ENCODE measurements around the gene ATP6V1B1.
"Not testable (repeated sequence)": the region's sequence is repeated elsewhere in the genome, so short reads cannot be mapped to it uniquely, and the experiment has no call there.

The ATP6V1B1 gene

DNA sequence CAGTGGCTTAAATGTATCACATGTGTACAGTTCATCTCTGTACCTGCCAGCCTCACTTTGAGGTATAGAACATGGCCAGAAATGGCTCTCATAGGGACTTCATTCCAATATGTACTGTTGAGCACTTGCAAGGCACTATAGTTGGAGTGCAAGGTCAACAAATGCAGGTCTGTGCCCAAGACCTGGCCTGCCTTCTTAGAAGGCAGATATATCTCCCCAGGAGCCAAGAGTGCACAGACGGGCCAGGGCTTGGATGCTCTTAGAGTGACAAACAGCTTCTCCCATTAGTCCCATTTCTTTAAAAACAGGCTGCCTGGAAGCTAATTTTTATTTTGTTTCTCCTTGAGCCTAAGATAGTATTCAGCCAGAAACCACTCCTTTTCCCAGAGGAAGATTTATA is 51.7 kb downstream of the ATP6V1B1 start:
- DNase-seq (ENCODE audit: low read depth in 1 of 2, low spot score in 1 of 2), result no peak

GRCh38 chr2:70988151-70988550 is 52.5 kb downstream of the ATP6V1B1 start:
- no peak for DNase-seq (ENCODE audit: low read depth in 1 of 2, low spot score in 1 of 2)

DNA sequence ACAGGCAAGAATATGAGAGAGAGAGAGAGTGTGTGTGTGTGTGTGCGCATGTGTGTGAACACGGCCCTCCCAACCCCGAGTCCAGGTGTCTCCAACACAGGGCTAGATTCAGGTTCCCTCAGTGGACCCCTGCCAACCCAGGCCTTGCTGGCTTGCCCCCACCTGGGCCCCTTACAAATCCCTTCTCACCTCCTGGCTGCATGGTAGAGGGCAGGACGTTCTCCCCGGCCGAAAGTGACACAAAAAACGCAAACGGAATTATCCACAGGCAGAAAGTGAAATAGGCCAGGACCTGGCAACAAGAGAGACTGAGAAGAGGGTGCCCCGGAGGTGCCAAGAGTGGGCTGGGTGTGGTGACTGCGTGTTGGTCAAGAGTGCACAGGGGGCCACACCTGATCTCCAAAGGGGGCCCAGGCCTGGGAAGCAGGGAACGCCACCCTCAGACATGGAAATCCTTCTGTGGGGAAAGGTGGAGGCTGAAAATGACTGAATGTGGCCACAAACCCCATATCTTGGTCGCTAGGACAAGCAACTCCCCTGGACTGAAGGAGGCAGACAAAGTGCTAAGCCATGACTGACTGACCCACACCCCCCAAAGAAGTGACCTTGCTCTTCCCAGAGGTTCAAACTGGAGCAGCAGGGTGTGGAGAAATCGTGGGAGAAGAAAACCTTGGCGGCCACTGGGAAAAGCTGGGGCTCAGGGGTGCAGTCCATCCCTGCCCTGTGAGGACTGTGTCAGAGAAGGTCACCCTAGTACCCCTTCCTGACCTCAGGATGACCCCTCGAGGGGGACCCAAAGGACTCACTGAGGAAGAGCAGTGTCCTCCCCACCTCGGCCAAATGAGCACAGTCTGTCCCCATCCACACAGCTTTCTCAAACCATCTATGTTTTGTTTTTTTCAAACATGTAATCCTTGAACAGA is 53.3 kb downstream of the ATP6V1B1 start:
- DNase-seq (ENCODE audit: low read depth in 1 of 2, low spot score in 1 of 2), result no peak

DNA sequence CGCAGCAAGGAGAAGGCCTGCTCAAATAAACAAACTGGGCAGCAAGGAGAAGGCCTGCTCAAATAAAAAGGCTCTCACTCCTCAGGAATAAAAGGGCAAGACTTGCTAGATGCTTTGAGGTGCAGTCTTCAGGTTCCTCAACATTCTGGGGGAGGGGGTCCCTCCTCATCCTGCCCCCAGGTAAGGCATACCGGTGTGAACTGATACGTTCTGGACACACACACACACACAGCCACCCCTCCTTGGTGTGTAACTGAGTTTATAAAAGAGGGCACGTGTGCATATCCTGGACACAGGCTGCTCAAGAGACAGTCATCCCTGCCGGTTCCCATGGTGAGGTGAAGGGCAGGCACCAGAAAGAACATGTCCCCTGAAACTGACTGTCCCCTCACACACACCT is 54.5 kb downstream of the ATP6V1B1 start:
- DNase-seq (ENCODE audit: low read depth in 1 of 2, low spot score in 1 of 2), result no peak

DNA sequence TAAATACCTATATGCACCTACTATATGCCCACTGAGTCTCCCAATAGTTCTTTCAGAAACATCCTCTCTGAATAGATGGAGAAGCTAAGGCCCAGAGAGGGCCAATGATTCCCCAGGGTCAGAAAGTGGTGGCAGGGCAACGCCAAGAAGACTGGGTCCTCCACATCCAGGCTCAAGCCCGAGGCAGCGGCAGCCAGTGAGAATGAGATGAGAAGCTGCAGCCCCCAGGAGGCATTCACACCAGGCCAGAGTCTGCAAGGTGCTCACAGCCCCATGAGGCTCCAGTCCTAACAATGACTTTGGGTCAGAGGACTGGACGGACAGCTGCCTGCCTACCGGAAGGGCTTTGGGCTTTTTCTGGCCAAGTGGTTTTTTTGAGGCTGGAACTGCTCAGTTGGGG is 55.4 kb downstream of the ATP6V1B1 start:
- DNase-seq (ENCODE audit: low read depth in 1 of 2, low spot score in 1 of 2), result no peak

DNA sequence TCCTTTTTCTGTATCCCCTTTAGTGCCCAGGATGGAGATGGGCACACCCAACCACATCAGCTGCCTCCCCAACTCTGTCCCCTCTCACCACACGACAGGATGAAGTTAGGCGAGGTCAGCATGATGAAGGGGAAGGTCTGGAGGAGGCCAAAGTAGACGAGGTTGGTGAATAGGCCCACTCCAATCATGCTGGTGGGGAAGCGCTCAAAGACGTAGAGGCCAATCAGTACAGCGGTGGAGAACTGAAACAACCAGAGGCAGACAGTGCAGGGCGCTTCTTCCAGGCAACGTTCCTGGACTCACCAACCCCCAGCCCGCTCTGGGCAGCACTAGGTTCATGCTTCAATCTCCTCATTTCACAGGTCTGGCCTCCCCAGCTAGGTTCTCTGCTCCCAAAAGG is 56.0 kb downstream of the ATP6V1B1 start:
- no peak for DNase-seq (ENCODE audit: low read depth in 1 of 2, low spot score in 1 of 2)

- no peak for DNase-seq (ENCODE audit: low read depth in 1 of 2, low spot score in 1 of 2)
Measured at GRCh38 chr2:70992945-70993853, 57.5 kb downstream of the ATP6V1B1 start.

GRCh38 chr2:70994009-70994698 is 58.5 kb downstream of the ATP6V1B1 start:
- no peak for DNase-seq (ENCODE audit: low read depth in 1 of 2, low spot score in 1 of 2)

- DNase-seq (ENCODE audit: low read depth in 1 of 2, low spot score in 1 of 2), result peak; percentile 85 to 88
Measured at GRCh38 chr2:70994699-70995425, 59.2 kb downstream of the ATP6V1B1 start, which contains the start of gene TEX261. TSS of gene TEX261 (minus strand) at chr2:70994873. CDS start at chr2:70994757, 116 bp downstream.

DNA sequence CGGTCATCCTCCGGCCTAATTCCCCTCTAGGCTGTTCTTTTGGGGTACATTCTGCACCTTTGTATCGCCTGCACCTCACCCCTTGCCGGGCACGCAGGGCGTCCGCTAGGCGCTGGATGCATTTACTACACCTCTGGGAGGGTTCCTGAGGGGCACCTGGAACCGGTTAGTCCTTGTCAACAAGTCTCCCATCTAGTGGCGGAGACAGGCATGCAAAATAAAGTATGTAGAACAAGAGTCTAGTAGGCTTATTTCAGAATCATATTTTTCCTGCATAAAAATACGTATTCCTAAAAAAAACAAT is 59.7 kb downstream of the ATP6V1B1 start:
- DNase-seq (ENCODE audit: low read depth in 1 of 2, low spot score in 1 of 2), result no peak

DNA sequence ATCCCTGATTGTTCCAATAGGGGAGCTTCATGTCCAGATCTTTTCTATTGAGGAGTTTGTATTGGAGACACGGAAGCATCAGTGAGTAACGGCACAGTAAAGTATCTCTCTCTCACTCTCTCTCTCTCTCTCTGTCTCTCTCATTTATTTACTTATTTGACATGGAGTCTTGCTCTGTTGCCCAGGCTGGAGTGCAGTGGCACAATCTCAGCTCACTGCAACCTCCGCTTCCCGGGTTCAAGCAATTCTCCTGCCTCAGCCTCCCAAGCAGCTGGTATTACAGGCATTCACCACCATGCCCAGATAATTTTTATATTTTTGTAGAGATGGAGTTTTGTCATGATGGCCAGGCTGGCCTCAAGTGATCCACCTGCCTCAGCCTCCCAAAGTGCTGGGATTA is 63.2 kb downstream of the ATP6V1B1 start:
- DNase-seq (ENCODE audit: low read depth in 1 of 2, low spot score in 1 of 2), result not testable (repeated sequence)

- DNase-seq (ENCODE audit: low read depth in 1 of 2, low spot score in 1 of 2), result no peak
Measured at GRCh38 chr2:70999362-70999761, 63.7 kb downstream of the ATP6V1B1 start.

GRCh38 chr2:70999931-71000330 is 64.2 kb downstream of the ATP6V1B1 start:
- not testable (repeated sequence) for DNase-seq (ENCODE audit: low read depth in 1 of 2, low spot score in 1 of 2)

GRCh38 chr2:71000780-71001591 is 65.3 kb downstream of the ATP6V1B1 start:
- DNase-seq (ENCODE audit: low read depth in 1 of 2, low spot score in 1 of 2), result peak; percentile 64 to 66

GRCh38 chr2:71001592-71001927 is 65.9 kb downstream of the ATP6V1B1 start:
- DNase-seq (ENCODE audit: low read depth in 1 of 2, low spot score in 1 of 2), result no peak

GRCh38 chr2:71001981-71002570 is 66.4 kb downstream of the ATP6V1B1 start:
- no peak for DNase-seq (ENCODE audit: low read depth in 1 of 2, low spot score in 1 of 2)

DNA sequence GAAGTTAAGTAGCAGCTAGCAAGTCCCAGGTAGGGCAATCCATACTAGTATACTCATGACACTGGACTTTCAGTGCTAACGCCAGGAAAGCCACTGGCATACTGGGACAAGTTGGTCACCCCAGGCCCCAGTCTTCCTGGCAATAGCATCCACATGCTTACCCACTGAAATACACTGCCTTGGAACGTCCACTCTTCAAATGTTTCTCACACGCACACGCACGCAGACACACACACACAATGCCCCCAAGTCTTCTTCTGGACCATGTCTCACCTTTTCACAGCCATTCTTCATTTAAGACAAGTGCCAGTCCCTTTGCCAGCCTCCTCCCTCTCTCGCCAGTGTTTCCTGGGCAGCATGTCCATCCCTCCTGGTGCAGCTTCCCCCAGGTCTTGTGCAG is 67.7 kb downstream of the ATP6V1B1 start:
- no peak for DNase-seq (ENCODE audit: low read depth in 1 of 2, low spot score in 1 of 2)

DNA sequence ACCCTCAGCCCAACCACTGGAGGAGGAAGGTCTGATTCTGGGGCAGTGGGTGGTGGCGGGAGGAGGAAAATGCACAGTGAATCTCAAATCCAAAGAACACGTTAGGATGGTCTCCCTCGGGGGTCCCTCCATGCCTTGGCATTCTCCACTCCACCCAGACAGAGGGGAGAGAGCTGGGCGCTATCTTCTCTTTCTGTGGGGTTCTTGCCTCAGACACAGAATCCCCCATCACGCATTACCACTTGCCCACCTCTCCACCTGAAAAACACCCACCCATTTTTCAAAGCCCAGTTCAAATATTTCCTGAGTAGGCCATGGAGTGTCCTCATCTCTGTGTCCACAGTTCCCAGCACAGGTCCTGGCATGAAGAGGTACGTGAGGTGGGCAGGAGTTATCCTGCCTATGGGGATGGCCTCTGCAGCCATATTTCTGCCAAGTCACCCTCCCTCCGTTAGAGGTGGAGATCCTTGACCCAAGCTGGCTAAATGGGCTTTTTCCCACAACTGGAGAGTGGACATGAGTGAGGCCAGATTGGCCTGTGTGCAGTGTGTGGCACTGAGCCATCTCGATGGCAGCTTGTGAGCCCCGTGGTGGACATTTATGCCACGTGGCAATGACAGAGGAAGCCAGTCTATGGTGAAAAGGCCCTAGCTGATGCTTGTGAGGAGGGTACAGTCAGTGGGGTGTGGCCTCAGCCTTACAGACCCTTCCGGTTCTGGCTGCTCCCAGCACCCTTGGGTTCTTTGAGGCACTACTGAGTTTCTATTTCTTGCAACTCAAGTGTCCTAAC is 68.5 kb downstream of the ATP6V1B1 start:
- no peak for DNase-seq (ENCODE audit: low read depth in 1 of 2, low spot score in 1 of 2)

DNA sequence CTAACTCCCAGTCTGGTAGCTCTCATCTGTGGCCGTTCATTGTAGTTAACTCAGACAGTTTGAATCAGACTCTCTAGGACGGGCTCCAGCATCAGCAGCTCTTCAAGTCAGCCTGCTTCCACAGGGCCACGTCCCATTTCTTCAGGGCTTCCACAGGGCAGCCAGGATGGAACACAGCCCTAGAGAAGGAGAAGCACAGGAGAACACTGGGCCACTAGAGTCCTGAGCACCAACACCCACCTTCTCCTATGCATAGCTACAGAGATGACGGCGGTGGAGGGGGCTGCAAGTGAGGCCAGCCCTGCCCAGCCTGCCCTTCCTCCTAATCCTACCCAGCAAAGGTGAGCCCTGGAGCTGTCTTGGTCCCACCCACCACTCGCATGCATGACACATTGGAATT is 69.2 kb downstream of the ATP6V1B1 start:
- no peak for DNase-seq (ENCODE audit: low read depth in 1 of 2, low spot score in 1 of 2)
